Activated T-cell treated with anti-CD3 and anti-CD28 coated beads, Interleukin-2, amount 50 U/mL, for 48 hours (primary cell): ENCODE data around the gene CD9.

Experiments used
- DNase-seq, 2 experiments: peaks; one replicate each; pipeline ENCODE4 v3.0.0-alpha.2; 2020

The CD9 gene

DNA sequence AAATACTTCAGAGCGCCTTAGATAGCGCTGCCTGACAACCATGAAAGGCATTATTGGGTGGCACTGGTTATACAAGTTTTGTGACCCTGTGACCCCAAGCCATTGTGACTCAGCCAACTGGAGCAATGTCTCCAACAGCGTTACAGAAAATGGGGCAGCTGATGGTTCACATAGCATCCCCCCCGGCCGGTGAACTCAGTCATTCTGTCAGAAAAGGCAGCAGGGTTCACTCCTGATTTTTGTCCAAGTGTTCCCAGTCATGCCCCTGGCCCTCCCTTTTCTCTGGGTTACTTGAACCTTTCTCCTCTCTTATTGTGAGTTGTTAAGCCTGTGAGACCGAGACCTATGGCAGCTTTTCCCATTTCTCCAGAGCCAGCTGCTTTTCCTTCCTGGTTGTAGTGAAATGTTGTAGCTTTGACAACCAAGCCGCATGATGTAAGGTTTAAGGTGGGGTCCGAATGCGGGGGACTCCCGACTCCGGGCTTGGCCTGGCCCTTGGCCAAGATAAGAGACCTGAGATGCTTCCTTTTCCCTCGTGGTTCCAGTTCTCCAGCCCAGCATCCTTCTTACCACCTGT lies 22.0 kb downstream of the CD9 start:
- DNase-seq = no peak

DNA sequence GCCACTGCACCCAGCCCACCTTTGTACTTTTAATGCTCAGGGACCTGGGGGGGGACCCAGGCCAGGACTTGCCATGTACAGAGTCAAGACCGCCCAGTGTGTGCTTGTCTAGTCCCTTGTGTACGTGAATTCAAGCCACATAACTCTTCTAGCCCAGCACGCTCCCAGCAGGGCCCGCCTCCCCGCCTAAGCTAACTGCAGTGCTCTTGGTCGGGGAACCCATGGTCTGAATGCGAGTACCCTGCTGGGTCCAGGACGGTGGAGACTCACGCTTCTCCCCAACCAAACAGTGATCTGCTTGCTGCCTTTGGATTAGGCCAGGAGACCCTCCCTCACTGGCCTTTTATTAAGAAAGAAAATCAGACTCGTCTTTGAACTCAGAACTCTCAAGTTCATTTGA lies 23.3 kb downstream of the CD9 start:
- DNase-seq = no peak

DNA sequence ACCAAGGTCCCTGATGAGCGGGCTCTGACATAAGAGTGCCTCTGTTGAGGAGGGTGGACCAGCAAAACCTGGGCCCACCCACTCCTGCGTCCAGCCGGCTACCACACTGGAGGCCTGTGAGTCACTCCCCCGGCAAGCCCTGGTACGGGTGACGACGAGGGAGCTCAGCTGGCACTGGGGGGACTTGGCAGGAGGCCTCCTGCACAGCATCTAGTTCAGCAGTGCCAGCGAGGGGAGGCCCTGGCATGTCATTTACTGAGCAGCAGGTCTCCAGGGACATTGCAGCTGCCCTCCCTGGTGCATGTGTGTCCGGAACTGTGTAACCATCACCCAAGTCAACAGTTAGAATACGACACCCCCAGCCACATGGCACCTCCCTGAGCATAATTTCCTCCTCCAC lies 24.4 kb downstream of the CD9 start:
- no peak for DNase-seq

- DNase-seq = no peak
Measured at GRCh38 chr12:6225630-6226001, 25.4 kb downstream of the CD9 start.

GRCh38 chr12:6226002-6226678 lies 25.9 kb downstream of the CD9 start:
- DNase-seq = no peak

DNA sequence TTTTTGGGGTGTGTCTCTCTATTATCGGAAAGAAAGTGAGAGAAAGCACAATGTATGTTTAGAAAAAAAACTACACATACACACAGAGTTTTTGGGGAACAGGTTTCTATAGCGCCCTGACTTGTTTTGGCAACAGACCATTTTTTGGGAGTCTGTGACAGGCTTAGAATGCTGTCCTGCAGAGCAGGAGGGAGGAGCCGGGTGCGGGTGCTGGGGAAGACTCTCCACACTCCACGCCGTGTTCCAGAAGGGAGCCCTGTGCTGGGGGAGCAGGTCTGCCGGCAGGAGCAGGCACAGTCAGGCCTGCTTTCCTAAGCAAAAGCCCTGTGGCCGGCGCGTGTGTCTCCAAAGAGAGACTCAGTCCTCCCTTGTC lies 26.5 kb downstream of the CD9 start:
- no peak for DNase-seq

GRCh38 chr12:6228535-6229223 lies 28.5 kb downstream of the CD9 start:
- no peak for DNase-seq

GRCh38 chr12:6229224-6230218 lies 29.3 kb downstream of the CD9 start:
- DNase-seq = peak in 1 of 2 experiments; percentile 32

GRCh38 chr12:6230321-6231110 lies 30.3 kb downstream of the CD9 start:
- DNase-seq = peak; percentile 64 to 70

DNA sequence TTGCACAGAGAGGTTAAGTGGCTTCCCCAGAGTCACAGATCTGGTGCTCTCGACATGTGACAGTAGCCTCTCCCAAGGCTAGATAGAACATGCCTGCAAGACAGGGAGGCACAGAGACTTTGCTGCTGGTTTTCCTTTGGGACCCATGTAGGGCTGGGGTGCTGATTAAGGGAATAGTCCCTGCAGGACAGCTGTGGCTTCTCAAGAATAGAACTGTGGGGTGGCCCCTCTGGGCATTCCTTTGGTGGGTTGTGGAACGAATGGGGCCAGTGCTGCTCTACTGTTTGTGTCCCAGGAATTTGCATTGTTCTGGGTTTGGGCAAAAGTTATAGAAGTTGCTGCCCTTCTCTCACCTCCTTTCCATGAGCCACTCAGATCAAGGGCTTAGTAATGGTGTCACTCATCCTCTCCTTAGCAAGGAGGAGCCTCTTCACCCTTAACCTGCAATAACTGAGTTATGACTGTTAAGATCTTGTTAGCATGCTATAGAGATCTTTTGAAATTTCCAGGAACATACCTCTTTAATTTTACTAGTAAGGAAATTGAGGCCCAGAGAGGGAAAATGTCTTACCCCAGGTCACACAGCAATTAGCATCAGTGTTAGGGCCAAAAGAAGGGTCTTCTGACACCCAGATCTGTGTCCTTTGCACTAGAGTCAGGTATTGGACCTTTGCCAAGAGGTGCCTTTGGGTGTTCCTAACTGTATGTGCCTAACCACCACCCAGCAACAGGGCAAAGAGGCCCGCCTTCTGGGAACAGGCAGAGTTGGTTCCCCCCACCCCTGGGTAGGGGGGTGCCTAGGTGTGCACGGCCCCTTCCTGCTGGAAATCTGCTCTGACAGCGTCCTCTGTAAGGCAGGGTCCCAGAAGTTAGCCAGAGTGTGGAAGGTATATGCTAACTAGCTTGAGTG lies 31.4 kb downstream of the CD9 start:
- peak in 1 of 2 experiments; percentile 19 for DNase-seq

DNA sequence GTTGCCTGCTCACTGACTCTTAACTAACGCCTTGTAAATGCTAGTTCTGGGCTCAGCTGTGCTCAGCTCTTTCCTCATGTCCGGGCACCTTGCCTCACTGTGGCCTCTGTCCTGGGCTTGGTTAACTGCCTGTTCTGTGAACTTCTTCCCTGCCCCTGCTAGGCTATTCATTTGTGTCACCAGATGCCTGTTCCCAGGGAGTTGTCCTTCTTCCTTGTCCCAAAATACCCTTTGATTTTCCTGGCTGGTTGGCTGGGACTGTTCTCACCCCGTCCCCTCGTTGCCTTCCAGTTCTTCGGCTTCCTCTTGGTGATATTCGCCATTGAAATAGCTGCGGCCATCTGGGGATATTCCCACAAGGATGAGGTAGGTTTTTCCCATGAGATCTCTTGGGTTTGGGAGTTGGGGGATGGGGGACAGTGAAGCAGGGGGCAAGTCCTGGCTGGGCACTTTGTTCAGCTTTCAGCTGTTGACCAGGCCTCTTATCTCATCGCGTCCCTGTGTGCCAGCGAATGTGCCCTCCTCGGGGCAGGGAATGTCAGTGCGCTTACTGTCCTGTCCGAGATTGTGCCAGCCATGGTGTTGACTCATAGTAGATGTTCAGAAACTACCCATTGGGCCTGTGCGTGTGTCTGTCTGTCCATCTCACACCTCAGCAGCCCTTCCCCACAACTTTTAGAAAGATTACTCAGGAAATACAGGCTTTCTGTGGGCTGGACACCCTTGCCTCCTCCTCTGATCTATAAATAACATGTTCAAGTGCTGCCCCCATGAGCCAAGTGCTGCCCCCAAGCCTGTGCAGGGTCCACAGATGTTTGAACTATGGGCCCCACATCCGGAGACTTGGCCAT lies 33.1 kb downstream of the CD9 start:
- no peak for DNase-seq

DNA sequence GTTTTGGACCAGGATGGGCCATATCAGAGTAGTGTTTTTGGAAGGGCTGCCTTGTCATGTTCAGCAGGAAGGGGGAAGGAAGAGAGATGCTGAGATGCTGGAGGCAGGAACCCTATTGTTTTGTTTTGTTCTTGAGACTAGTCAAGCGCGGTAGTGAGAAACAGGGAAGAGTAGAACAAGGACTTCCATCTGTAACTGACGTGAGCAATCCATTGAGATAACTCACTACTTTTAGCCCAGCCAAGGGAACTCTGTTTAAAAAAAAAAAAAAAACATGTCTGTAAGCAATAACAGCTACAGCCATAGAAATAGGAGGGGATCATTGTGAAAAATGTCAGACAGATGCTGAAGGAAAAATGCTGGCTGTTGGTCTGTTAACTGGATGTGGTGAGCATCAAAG lies 34.0 kb downstream of the CD9 start:
- no peak for DNase-seq

DNA sequence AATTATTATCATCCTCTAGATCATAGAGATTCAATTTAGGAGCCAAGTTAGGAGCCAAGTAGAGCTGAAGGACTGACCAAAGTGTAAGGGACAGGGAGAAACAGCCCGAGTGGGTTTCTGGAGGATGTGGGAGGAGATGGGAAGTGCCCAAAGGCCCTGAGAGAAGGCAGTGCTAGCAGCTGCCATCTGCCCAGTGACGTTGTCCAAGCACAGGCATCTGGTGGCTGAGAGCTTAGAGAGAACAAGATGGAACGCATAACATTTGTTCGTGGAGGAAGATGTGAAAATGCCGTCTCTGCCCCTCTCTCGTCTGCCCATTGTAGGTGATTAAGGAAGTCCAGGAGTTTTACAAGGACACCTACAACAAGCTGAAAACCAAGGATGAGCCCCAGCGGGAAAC lies 34.7 kb downstream of the CD9 start:
- no peak for DNase-seq

GRCh38 chr12:6235499-6235898 lies 35.3 kb downstream of the CD9 start:
- DNase-seq = no peak

DNA sequence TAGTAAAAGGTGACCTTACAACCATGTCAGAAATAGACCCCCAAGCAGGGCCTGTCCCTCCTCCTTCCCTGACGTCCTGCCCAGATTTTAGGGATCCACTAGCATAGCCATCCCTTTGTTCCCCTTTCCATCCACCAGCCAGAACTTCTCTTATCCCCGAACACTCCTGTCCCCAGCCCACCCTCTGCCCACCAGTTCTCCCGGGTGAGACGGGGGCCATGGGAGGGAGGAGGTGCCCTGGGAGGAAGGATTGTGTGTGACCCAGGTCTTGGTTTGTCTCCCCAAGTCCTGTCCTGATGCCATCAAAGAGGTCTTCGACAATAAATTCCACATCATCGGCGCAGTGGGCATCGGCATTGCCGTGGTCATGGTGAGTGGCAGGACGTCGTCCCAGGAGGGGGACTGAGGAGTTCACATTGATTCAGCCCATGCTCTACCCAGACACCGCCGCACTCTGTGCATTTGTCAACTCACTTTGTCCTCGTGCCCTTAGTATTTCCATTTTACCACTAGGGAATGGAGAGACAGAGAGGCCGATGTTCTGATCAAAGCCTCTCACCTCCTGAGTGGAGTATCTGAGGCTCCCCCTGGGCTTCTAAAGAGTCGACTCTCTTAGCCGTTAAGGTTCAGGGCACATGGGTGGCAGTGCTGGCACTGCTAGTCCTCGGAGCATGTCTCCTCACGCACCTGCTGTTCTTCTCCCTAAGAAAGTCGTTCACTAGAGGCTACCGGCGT lies 35.9 kb downstream of the CD9 start:
- no peak for DNase-seq

GRCh38 chr12:6236641-6236940 lies 36.4 kb downstream of the CD9 start:
- DNase-seq = no peak

GRCh38 chr12:6237830-6238229 lies 37.6 kb downstream of the CD9 start:
- no peak for DNase-seq

GRCh38 chr12:6238875-6239274 lies 38.7 kb downstream of the CD9 start:
- no peak for DNase-seq

- no peak for DNase-seq
Measured at GRCh38 chr12:6241495-6241894, 41.3 kb downstream of the CD9 start.

DNA sequence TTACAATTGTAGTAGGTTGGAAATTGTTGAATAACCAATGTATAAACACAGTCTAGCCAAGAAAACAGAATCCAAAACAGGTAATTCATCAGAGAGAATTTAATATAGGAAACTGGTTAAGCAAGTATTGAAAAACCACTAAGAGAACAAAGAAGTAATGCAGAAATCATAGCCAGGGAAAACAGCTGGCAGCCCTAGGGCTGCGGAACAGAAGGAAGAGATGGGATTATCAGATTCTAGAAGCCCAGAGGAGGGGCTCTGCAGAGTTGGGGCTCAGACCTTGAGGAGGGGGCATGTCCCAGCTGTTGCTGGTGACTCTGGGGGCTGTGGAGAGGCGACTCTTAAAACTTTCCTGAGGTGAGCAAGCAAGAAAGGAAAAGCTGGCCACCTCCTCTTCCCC lies 49.4 kb downstream of the CD9 start:
- DNase-seq = no peak
